Coronary artery (tissue), 2 donors: ENCODE data around the gene SLC25A12.

ENCODE experiments used
- DNase-seq: peaks from one replicate; pipeline ENCODE4 v3.0.0-alpha.2; 2017; ENCODE audit warnings: low spot score
- H3K27ac ChIP-seq, 2 donors: fragments of 200-600 bp; sonication (generic); one replicate each; pipeline ENCODE4 v1.5.1; 2016 to 2019
- H3K4me3 ChIP-seq: fragments of 200-600 bp; sonication (generic); 2 replicates; pipeline ENCODE4 v1.5.1; 2016; ENCODE audit warnings: mild to moderate bottlenecking, moderate library complexity
- TF ChIP-seq, protein P1 (sequence below): fragments of 200-600 bp; sonication (generic); IDR thresholded peaks from one replicate; pipeline ENCODE4 v1.5.1; 2019; ENCODE audit warnings: antibody characterized with exemption

SLC25A12 gene

GRCh38 chr2:171830039-171830438 lies 64.0 kb downstream of the SLC25A12 start:
- no peak for DNase-seq
- Histone ChIP-seq H3K27ac (no peak overlapping the region), H3K4me3 (no peak overlapping the region)
- TF ChIP-seq, protein P1, sequence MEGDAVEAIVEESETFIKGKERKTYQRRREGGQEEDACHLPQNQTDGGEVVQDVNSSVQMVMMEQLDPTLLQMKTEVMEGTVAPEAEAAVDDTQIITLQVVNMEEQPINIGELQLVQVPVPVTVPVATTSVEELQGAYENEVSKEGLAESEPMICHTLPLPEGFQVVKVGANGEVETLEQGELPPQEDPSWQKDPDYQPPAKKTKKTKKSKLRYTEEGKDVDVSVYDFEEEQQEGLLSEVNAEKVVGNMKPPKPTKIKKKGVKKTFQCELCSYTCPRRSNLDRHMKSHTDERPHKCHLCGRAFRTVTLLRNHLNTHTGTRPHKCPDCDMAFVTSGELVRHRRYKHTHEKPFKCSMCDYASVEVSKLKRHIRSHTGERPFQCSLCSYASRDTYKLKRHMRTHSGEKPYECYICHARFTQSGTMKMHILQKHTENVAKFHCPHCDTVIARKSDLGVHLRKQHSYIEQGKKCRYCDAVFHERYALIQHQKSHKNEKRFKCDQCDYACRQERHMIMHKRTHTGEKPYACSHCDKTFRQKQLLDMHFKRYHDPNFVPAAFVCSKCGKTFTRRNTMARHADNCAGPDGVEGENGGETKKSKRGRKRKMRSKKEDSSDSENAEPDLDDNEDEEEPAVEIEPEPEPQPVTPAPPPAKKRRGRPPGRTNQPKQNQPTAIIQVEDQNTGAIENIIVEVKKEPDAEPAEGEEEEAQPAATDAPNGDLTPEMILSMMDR: no peak

DNA sequence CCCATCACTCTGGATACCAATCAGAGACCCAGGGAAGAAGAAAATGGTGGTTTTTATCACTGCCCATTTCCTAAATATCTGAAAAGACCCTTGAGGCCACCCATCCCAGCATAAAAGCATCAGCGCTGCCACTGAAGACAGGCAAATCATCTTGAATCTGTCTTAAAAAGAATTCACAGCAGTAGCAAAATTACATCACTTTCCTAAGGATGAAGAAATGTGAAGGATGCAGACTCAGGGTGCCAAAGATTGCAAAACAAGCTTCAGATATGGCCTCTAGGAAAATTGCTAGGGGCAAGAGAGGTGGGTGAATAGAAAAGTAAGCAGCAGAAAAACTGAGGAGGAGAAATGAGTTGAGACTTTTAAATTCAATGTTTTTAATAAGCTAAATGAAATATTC lies 70.0 kb downstream of the SLC25A12 start:
- Histone ChIP-seq H3K4me3 (no peak overlapping the region), H3K27ac (no peak overlapping the region)
- no peak for DNase-seq
- TF ChIP-seq, protein P1: no peak

- TF ChIP-seq, protein P1: no peak
- no peak for DNase-seq
- H3K27ac ChIP-seq: no peak overlapping the region
- H3K4me3 ChIP-seq: no peak overlapping the region
Measured at GRCh38 chr2:171822525-171823322, 71.3 kb downstream of the SLC25A12 start.

- no peak overlapping the region for H3K27ac ChIP-seq
- TF ChIP-seq, protein P1: no peak
- H3K4me3 ChIP-seq: no peak overlapping the region
- no peak for DNase-seq
Measured at GRCh38 chr2:171819453-171819852, 74.6 kb downstream of the SLC25A12 start.

- TF ChIP-seq, protein P1: no peak
- H3K27ac ChIP-seq: no peak overlapping the region
- no peak overlapping the region for H3K4me3 ChIP-seq
- DNase-seq: no peak
Measured at GRCh38 chr2:171814883-171815282, 79.2 kb downstream of the SLC25A12 start.

DNA sequence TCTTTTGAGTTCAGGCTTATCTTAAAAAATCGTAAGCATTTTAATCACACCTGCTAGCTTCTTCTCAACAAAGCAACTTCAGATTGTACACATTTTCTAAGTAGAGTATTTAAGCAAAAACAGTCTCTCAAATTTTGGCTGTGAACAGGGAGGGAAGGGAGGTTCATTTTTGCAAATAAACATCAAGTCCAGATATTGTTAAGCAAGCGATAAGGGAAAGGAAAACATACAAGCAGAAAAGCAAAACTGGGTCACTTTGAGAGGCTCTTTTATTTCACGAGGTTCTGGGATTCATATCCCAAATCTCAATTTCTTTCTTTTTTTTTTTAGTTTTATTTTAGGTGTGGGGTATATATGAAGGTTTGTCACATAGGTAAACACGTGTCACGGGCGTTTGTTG lies 79.9 kb downstream of the SLC25A12 start:
- DNase-seq: no peak
- Histone ChIP-seq H3K27ac (no peak overlapping the region), H3K4me3 (no peak overlapping the region)
- TF ChIP-seq, protein P1: no peak

DNA sequence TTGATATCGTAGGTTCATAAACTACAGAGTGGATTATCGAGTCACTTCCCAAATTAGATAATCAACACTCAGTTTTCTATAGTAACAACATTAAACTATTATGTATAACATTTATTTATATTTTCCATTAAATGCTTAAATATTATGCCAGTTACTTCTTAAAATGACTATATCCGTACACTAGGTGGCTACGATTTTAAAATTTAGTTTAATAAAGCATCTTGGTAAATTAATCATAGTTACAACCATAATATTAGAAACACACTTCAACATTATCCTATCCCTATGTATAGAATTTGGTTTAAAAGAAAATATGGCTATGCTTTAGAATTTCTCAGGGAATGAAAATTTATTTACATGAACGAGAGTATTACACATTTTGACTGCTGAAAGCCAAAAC lies 80.3 kb downstream of the SLC25A12 start:
- H3K27ac ChIP-seq: no peak overlapping the region
- DNase-seq: no peak
- H3K4me3 ChIP-seq: no peak overlapping the region
- TF ChIP-seq, protein P1: no peak
